Activated CD8-positive, alpha-beta memory T cell treated with anti-CD3 and anti-CD28 coated beads, Interleukin-2, amount 50 U/mL, for 4 hours (primary cell): Measurements from ENCODE around the gene EFHC1.

ENCODE experiments used
- DNase-seq: peaks from one replicate; pipeline ENCODE4 v3.0.0-alpha.2; 2020

Gene EFHC1

DNA sequence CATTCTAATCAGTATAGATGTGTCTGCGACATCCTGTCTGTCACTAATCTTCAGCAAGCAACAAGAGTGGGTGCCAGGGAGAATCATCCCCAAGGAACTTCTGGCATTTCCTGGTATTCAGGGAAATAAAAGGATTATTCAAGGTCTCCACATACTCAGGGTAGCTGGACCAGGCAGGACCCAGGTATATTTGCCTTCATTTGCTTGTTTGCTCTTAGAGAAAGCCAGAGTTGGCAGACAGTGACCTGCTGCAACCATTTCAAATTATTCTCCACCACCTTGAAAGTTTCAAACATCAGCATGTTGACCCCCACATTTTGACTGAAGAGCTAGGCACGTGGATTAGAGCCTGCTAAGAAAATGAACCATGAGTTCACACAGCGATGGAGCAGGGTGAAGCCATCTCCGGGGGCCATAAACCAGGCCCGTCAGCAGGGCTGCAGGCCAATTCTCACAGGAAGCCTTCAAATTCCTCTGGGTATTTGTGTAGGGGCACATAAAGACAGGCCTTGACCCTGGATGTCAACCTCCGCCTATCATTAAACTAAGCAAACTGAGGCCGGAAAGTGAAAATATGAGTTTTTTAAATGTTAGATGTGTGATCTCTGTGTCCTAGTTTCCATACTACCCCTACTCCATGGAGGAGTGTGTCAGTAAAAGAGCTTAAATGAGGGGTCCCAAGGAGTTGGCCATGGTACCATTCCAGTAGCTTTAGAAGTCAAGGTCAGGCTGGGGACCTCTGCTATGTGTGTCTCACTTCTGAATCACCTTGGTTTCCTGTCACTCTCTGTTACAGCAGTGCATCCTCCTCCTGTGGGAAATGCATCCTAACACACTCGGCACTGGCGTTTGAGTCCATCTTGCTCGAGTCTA, 123.8 kb downstream of the EFHC1 start:
- DNase-seq: no peak

DNA sequence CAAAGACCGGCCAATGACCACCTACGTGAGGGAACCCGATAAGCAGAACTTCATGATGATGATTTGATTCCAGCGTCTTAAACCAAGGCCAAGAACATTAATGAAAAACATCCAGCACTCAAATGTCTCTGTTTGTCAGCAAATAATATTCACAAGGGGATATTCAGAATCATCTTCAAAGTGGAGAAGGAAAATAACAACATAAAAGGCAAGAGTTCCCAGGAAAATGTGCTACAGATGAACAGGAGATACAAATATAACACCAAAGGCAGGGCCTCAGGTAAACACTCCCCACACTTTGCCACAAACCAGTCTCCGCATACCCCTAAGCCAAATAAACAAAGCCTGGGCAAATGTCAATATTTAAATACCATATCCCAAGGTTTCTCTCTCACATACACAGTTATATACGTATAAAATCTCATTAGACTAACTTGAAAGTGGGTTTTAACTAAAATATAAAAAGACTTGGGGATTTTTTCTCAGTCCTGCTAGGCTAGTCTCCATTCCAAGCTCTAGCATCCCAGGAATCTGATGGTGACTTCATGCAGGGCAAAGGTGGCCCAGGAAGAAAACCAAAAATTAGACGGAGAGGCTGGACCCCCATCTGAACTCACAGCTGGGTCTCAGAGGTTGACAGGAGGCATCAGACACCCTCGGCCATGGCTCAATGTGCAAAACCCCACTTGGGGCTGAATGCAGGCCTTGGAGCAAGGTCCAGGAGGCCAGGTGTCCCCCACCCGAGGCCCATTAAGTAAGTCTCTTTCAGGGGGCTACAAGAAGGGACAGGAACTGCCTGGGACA, 124.7 kb downstream of the EFHC1 start:
- DNase-seq: no peak

DNA sequence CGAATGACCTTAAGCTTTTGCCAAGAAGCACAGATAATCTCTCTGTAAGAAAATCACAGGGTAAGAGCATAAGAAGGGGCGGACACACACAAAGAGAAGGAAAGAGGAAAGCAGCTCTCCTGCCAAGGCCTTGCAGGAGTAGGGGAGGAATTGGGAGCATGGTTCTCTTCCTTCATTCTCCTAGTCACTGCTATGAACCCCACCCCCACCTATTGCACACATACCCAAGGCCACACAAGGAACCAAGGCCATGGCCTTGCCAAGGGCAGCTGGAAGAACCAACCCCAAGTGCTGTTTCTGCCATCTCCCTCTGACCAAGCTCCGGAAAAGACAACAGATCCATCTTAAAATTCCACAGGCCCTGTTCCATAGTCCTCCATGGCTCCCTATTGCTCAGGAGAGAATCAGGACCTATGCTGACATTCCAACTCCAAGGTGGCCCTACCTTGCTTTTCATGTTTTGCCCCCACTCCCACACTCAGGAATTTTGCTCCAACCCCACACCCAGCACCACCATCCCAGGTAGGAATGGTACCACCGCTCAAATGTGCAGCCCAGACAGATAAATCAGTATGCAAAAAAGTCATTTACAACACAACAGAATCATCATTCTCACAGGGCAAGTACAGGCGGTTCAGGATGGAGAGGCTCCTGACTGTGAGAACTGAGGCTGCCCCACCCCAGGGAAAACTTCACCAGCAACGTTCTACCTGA, 125.4 kb downstream of the EFHC1 start:
- no peak for DNase-seq

DNA sequence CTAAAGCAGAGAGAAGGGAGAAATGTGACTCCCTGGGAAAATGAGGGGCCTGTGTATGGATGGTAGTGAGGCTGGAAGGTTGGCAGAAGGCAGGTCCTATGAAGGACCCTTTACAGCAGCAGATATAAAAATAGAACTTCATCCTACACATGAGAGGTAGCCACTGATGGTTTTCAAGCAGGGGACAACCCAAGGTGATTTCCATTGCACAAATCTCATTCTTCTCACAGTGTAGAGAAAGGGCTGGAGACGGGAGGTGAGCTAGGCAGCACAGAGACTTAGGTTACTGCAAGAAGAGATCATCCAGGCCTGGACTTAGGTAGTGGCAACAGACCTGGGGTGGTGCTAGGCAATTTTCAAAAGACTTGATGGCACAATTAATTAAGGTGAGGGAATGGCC, 126.0 kb downstream of the EFHC1 start:
- no peak for DNase-seq

DNA sequence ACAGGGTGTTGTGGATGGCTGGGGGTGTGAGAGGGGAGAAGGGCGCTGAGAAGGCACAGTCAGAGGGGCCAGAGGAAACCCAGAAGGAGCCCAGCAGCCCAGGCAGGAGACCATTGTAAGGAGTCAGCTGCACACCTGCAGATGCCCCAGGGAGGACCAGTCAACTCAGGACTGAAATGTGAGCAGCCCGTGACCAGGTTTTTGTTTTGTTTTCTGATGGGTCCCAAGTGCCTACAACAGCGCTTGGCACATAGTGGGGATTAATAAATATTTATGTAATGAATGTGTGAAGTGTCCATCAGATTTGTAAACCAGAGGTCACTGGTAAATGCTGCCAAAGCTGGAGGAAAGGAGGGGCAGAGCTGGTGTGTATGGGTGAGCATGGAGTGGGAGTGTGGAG, 126.5 kb downstream of the EFHC1 start:
- no peak for DNase-seq

DNA sequence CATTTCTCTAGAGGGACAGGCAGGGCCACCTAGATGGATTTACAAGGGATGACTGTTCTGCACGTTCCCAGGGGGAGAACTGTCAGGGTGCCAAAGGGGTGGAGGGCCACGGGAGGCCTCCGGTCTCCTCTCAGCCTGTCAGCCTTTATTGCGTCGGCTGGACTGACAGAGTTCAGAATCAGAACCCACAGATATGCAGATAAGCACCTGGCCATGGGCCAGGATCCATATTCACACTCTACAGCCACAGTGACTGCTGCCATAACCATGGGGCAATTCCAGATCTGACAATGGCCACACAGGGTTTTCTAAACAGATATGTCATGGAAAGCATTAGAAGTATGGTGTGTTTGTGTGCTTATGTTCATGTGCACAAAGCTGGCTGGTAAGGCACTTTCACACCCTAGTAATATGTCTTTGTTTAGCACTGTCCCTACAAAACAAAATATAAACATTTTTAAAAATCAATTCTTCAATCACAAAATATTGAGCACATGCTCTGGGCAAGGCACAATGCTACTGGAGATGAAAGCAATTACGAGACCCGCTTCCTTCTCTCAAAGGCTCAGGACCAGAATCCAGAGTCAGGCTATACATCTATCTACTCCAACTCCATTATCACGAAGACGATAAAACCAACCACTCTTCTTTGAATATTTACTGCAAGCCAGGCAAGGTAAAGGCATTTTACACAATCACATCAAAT, 127.7 kb downstream of the EFHC1 start:
- no peak for DNase-seq

DNA sequence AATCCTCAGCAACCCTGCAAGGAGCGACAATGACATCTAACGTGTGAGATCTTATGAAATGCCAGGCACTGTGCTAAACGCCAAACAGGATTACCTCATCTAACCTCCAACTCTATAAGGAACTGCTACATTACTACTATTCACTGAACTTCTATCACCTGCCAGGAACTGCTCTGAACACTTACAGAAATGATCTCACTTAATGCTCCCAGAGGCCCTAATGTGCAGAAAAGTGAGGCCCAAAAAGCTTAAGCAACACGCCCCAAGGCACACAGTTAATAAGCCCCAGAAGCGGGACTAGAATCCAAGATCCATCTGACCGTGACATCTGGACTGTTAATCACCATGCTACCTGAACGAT, 128.2 kb downstream of the EFHC1 start:
- no peak for DNase-seq

DNA sequence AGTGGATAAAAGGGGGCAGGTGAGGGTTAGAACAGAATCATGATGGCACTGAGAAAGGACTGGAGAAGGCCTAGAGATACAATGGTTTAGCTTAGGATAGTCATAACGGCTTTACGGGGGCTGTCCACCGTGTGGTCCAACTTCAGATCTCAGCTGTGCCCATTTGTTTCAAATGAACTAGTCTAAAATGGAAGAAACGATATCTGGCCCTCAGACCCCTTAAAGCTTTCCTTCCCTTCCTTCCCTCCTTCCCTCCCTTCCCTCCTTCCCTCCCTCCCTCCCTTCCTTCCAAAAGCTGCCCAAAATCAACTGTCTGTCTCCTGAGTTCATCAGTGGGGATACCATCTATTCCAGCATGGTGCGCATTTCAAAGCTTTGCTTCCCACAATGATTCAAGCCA, 128.9 kb downstream of the EFHC1 start:
- DNase-seq: no peak

DNA sequence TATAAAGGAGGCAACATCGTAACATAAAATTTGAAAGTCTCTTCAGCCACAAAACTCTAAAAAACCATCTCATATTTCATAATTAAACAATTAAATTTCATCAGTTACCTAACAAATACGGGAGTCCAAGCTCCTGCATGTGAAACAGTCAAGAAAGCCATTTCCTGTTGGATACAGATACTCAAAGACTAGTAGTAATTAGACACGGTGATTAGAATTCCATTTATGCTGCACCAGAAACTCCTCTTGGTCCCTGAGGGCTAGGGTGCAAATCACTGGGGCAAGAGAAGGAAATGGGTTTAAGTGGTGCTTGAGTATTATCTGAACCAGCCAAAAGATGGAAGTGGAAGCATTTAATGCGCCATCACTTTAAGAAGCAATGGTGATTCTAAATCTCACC, 129.3 kb downstream of the EFHC1 start:
- DNase-seq: no peak

DNA sequence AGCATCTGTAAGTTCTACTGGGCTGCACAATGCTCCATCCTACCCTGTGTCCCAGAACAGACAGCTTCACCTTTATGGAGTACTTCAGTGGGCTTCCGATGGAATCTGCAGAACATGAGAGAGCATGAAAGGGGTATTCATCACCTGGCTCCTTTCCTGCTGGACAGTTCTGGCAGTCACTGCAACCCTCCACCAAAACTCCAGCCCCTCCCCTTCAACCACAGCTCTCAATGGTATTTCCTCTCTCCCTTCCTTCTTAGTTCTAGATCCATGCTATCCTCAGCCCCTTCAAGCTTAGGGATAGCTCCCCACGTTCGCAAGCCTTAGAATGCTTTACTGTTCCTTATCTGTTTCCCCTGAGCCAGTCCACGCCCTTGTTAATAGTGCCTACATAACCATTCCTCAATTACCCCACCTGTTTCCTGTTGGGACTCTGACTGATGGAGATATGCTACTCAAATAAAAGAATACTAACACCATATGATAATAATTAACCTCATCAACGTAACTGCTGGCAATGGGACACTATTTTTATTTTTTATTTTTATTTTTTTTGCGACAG, 130.0 kb downstream of the EFHC1 start:
- DNase-seq: no peak

DNA sequence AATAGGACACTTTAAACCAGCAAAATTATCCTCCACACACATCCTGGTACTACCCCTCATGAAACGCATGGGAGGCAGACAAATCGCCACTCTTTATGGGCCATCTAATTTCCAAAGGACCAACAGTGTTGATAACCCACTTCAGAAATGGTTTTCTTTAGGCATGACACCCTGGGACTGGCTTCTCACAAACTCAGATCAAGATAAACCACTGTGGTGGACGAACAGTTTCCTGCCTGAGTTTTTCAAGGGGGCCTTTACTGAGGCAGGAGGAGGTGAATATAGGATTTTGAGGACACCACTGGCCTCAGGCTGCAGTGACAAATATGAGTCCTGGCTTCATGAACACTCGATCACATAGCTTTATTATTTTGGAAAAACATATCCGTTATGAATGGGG, 130.7 kb downstream of the EFHC1 start:
- no peak for DNase-seq

DNA sequence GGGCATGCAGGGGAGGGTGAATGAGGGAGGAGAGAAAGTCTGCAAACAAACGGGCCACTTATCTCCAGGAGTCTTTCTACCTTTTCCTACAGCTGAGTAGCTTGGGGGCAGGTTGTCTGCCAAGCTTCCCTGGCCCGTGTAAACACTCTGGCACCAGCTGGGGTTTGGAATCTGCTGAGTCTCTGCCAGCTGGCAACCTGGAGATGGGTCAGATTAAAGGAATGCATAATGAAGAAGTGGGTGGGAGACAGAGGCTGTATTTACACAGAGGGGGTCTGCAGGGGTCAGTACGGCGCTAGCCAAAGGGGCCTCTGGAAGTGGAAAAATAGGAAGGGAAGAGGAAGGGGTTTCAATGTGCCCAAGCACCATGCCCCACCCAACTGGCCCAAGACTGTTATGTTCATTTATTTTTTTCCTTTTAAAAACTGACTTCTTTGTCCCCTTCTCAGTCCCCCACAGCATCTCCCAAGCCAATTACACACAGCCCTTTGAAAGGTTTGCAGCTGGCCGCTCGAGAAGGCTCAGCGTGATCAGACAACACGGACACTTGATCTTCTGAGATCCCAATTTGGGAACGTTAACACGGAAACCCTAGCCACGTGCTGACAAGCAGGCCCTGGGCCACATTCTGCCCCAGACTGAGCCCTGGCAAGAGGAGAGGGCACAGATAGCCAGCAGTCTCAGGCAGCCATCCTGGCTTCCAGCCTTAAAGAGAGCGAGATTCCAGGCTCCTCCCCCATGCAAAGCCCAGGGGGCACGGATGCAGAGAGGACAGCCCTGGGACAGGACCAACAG, 131.5 kb downstream of the EFHC1 start:
- DNase-seq: no peak

DNA sequence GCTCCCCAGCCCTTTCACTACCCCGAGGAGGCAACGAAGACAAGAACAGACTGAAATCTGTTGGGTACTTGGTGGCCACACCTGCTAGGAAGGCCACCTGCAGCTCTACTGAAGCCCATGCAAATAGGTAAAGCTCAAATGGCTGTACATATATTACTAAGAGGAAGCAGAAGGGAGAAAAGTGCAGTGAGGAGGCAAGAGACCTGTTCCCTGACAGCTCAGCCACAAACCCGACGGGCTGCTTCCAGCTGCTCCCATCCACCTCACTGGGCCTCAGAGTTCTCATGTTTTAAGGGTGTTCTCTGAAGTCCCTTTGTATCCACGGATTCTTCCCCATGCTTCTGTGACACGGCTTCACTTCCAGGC, 132.1 kb downstream of the EFHC1 start:
- DNase-seq: no peak

DNA sequence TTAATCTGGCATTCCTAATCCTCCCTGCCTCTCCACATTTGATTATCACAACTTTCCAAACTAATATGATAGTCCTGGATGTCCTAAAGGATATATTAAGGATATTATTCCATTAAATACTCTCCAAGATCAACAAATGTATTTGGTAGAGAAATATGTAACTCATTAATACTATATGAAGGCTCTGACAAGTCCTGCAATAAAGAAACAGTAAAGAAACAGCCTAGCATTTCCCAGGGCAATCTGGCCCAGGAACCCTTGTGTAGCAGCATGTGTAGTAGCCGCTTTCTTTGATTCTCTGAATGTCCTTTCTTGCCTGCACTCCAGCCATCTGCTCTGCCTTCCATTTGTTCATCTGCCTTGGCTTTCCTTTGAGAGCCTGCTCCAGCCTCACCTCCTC, 133.0 kb downstream of the EFHC1 start:
- DNase-seq: no peak

DNA sequence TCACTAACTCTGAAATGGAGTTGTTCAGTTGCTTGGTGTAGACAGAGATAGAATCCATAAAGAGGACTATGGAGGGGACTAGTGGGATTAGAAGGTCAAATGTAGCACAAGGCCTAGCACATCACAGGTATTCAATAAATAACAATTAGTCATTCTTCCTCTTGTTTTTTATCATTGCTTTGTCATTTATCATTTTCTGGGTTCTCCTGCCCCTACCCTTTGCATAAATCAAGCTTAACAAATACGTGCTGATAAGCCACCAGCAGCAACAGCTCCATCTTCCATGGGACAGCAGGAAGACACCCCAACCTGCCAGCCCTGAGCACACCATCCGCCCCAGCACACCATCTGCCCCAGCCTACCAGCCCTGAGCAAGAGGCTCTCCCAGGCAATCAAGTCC, 133.6 kb downstream of the EFHC1 start:
- DNase-seq: no peak

DNA sequence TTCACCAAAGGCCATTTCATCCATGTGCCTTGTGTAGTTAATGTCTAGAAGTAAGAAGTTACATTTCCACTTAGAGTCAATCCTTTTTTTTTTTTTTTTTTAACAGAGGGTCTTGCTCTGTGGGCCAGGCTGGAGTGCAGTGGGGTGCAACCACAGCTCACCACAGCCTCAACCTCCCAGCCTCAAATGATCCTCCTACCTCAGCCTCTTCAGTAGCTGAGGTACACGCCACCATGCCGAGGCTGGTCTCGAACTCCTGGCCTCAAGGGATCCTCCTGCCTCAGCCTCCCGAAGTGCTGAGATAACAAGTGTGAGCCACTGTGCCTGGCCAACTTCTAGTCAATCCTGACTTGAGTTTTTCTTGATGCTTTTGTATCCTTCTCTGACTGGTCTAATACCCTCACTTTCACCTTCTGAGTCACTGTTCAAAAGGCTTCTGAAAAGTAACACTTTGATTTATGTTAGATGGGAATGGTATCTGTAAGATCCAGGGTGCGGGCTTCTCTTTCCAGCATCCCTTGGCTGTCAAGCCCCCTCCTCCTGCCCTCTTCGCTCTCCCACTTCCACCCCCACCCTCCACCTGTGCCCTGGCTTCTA, 134.6 kb downstream of the EFHC1 start:
- no peak for DNase-seq

DNA sequence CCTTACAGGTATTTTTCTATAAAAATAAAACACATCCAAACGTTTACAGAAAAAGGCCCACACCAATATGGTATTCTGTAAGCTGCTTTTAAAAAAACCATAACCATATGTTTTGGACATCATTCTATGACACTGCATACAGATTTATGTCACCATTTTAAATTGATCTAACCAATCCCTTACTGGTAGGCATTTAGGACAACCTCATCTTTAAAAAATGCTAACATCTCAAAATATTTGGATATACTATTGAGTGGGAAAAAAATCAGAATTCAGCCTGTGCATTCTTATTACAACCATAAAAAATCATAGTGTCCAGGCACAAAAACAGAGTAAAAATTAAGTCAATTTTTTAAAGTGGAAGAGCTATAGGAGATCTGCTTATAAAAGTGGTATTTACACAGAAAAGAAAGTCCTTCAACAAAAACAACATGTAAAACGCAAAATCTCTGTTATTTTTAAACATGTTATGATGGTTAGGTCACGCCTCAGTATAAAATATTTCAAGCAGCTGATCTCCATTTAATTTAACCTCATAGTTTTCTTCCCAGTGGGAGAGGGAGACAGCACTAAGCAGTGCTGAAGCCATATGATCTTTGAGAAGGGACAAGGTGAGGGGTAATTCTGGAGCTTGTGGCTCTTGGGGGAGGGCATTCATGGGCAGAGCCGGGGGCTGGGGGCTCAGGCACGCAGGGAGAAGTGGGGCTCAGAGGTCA, 135.5 kb downstream of the EFHC1 start:
- DNase-seq: no peak

DNA sequence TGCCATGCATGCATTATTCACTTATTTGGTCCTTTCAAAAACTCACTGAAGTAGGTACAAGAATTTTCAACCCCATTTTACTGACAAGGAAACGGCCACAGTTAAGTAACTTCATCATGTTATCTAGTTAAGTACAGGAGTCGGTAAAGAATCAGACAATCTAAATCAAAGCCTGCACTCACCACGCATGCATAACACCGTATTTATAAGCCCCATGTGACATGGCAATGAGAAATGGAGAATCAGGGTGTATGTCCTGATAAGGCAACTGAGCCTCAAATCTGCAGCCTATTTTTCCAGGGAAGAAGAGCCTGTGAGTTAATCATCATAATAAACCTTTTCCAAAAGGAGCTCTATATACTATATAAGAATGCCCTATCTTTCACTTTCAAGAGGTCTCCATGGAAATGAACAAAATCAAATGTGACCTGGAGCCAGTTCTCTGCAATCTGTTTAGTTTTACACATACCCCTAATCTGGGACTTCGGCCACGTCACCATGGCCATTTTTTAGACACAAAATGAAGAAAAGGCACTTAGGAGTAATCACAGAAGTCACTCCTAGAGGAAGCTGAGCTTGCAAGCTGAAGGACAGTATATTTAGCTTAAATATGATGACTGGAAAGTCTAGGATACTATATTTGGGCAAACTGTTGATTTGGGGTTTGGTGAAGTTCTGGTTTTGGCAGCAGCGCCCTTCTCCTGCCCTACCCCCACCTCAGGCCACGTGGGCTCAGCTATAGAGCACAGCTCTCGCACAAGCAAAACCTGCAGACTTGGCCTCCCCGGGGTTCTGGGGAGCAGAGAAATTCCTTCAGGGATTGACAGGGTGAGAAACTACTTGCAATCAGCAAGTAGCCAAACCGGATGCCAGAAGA, 137.5 kb downstream of the EFHC1 start:
- DNase-seq: no peak

DNA sequence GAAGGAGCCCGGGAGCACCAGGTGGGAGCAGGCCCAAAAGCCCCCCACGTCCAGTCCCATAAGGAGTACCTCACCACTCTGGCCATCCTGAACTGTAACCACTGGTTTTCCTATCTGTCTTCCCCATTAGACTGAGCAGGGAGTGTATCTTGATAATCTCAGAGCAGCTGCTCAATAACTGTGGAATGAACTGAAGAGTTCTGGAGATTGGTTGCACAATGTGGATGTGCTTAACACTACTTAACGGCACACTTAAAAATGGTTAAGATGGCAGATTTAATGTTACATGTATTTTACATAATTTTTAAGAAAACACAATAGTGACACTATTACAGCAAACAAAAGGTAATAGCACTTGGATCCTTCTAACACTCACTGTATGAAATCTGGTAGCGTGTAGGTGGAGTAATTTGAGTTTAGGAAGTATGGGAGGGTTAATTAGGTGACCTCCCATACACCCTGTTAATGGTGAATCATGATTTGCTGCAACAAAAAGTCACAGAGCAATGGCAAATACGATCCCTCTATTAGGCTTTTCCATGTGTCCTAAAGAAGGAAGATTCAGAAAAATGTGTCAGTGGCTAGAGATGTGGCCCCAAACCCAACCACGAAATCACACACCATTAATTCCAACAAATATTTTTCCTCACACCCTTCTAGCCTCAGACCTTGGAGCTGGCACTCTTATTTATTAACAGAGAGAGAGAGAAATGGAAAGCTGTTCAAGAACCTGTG, 138.3 kb downstream of the EFHC1 start:
- no peak for DNase-seq
